HL-60 (cell line): Measurements from ENCODE around the gene ITGBL1.
"Not testable (repeated sequence)": the region's sequence is repeated elsewhere in the genome, so short reads cannot be mapped to it uniquely, and the experiment has no call there.

Experiments used
- DNase-seq, 2 experiments: peaks; one replicate each; pipeline ENCODE4 v3.0.0-alpha.2; 2010 to 2020; ENCODE audit warnings: low read depth in 1 of 2, low spot score in 1 of 2
- H3K27ac ChIP-seq: fragments of 250-450 bp; sonication (Bioruptor Pico); replicated peaks from 2 replicates; pipeline ENCODE4 v1.5.1; 2020; ENCODE audit warnings: mild to moderate bottlenecking, moderate library complexity
- H3K27me3 ChIP-seq: fragments of 250-450 bp; sonication (Bioruptor Pico); 2 replicates; pipeline ENCODE4 v1.5.1; 2021; ENCODE audit warnings: mild to moderate bottlenecking, moderate library complexity; ENCODE audit not compliant: insufficient read depth, poor library complexity, severe bottlenecking
- H3K4me3 ChIP-seq: replicated peaks from 2 replicates; pipeline ENCODE4 v1.5.1; 2011; ENCODE audit warnings: mild to moderate bottlenecking, control low read depth, low read length; ENCODE audit not compliant: insufficient read depth
- GABPA ChIP-seq: IDR thresholded peaks from 2 replicates; pipeline ENCODE4 v1.6.1; 2012; ENCODE audit warnings: low read depth
- POLR2AphosphoS5 ChIP-seq: IDR thresholded peaks from 2 replicates; pipeline ENCODE4 v1.6.1; 2012; ENCODE audit warnings: low read depth
- REST ChIP-seq: IDR thresholded peaks from 2 replicates; pipeline ENCODE4 v1.6.1; 2012; ENCODE audit warnings: low read depth; ENCODE audit not compliant: insufficient replicate concordance
- SPI1 ChIP-seq: IDR thresholded peaks from 2 replicates; pipeline ENCODE4 v1.6.1; 2012; ENCODE audit warnings: low read depth, mild to moderate bottlenecking, borderline replicate concordance
- TF ChIP-seq, protein P1 (sequence below): IDR thresholded peaks from one replicate; pipeline ENCODE4 v1.5.1; 2011; ENCODE audit warnings: low read length, control low read depth, inconsistent platforms; ENCODE audit not compliant: insufficient read depth

The ITGBL1 gene

DNA sequence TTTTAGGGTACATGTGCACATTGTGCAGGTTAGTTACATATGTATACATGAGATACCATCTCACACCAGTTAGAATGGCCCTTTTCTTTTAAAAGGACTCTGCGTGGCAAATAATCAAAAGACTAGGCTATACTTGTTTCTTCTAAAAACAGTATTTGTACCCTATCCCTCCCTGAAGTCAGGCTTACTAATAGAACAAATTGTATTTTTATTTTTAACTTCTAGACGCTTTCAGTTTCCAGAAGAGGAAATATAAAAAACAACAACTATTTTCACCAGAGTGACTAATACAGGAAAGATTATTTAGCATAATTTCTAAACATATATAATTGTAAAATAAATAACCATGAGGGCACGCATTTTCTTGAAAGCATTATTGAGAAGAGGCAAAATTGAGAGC lies 83.6 kb downstream of the ITGBL1 start:
- no peak for TF ChIP-seq POLR2AphosphoS5
- TF ChIP-seq REST = no peak
- TF ChIP-seq GABPA = no peak
- no peak for TF ChIP-seq SPI1
- TF ChIP-seq, protein P1, sequence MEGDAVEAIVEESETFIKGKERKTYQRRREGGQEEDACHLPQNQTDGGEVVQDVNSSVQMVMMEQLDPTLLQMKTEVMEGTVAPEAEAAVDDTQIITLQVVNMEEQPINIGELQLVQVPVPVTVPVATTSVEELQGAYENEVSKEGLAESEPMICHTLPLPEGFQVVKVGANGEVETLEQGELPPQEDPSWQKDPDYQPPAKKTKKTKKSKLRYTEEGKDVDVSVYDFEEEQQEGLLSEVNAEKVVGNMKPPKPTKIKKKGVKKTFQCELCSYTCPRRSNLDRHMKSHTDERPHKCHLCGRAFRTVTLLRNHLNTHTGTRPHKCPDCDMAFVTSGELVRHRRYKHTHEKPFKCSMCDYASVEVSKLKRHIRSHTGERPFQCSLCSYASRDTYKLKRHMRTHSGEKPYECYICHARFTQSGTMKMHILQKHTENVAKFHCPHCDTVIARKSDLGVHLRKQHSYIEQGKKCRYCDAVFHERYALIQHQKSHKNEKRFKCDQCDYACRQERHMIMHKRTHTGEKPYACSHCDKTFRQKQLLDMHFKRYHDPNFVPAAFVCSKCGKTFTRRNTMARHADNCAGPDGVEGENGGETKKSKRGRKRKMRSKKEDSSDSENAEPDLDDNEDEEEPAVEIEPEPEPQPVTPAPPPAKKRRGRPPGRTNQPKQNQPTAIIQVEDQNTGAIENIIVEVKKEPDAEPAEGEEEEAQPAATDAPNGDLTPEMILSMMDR = no peak
- DNase-seq = no peak
- H3K27me3 ChIP-seq = no peaks in the 10 kb centered on the region
- H3K27ac ChIP-seq = no peak overlapping the region
- no peak overlapping the region for H3K4me3 ChIP-seq

GRCh38 chr13:101544544-101544943 lies 92.1 kb downstream of the ITGBL1 start:
- H3K4me3 ChIP-seq, DNase-seq, H3K27me3 ChIP-seq, H3K27ac ChIP-seq: not testable (repeated sequence)

DNA sequence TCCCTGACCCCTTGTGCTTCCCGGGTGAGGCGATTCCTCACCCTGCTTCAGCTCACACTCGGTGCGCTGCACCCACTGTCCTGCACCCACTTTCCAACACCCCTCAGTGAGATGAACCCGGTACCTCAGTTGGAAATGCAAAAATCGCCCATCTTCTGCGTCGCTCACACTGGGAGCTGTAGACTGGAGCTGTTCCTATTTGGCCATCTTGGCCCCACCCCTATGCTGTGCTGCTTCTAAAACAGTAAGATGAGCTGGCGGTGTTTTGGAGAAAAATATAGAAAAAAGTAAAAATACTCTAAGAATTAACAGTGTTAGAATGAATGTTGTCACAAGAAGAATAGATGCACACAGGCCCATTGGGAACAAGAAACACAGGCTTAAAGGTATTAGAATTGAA lies 92.5 kb downstream of the ITGBL1 start:
- Histone ChIP-seq H3K4me3 (no peak overlapping the region), H3K27ac (no peak overlapping the region), H3K27me3 (no peaks in the 10 kb centered on the region)
- no peak for DNase-seq
- TF ChIP-seq POLR2AphosphoS5 = no peak
- no peak for TF ChIP-seq GABPA
- no peak for TF ChIP-seq SPI1
- no peak for TF ChIP-seq REST
- TF ChIP-seq, protein P1 = no peak

- no peak overlapping the region for H3K27ac ChIP-seq
- TF ChIP-seq SPI1 (no peak), GABPA (no peak), REST (no peak), POLR2AphosphoS5 (no peak)
- TF ChIP-seq, protein P1 = no peak
- H3K4me3 ChIP-seq = no peak overlapping the region
- DNase-seq = no peak
- peaks cover 3% of the 10 kb centered on the region for H3K27me3 ChIP-seq
Measured at GRCh38 chr13:101545521-101545920, 93.0 kb downstream of the ITGBL1 start.
